Measurements from ENCODE around the gene ERBB4.
A peak's percentile ranks its signal among the peaks of the same experiment; 100 is the strongest.

The ERBB4 gene

GRCh38 chr2:211468877-211469663, 1069.5 kb downstream of the ERBB4 start:
- no peak for DNase-seq (ENCODE audit: low spot score)

GRCh38 chr2:211468217-211468616, 1070.4 kb downstream of the ERBB4 start:
- no peak for DNase-seq (ENCODE audit: low spot score)

- no peak for DNase-seq (ENCODE audit: low spot score)
Measured at GRCh38 chr2:211463397-211463796, 1075.2 kb downstream of the ERBB4 start.

- no peak for DNase-seq (ENCODE audit: low spot score)
Measured at GRCh38 chr2:211458974-211459373, 1079.6 kb downstream of the ERBB4 start.

GRCh38 chr2:211457325-211457724, 1081.3 kb downstream of the ERBB4 start:
- DNase-seq (ENCODE audit: low spot score) = no peak

GRCh38 chr2:211455216-211455841, 1083.3 kb downstream of the ERBB4 start:
- peak; percentile 38 for DNase-seq (ENCODE audit: low spot score)

GRCh38 chr2:211454679-211455078, 1083.9 kb downstream of the ERBB4 start:
- DNase-seq (ENCODE audit: low spot score) = no peak

GRCh38 chr2:211453311-211453887, 1085.2 kb downstream of the ERBB4 start:
- DNase-seq (ENCODE audit: low spot score) = no peak

GRCh38 chr2:211451642-211452041, 1087.0 kb downstream of the ERBB4 start:
- no peak for DNase-seq (ENCODE audit: low spot score)

GRCh38 chr2:211449819-211450218, 1088.8 kb downstream of the ERBB4 start:
- no peak for DNase-seq (ENCODE audit: low spot score)

GRCh38 chr2:211447548-211447947, 1091.1 kb downstream of the ERBB4 start:
- no peak for DNase-seq (ENCODE audit: low spot score)

- DNase-seq (ENCODE audit: low spot score) = no peak
Measured at GRCh38 chr2:211440107-211440506, 1098.5 kb downstream of the ERBB4 start.

- no peak for DNase-seq (ENCODE audit: low spot score)
Measured at GRCh38 chr2:211439011-211439410, 1099.6 kb downstream of the ERBB4 start.

- no peak for DNase-seq (ENCODE audit: low spot score)
Measured at GRCh38 chr2:211437396-211437795, 1101.2 kb downstream of the ERBB4 start.

GRCh38 chr2:211436182-211436581, 1102.4 kb downstream of the ERBB4 start:
- DNase-seq (ENCODE audit: low spot score) = no peak

- no peak for DNase-seq (ENCODE audit: low spot score)
Measured at GRCh38 chr2:211435331-211435730, 1103.3 kb downstream of the ERBB4 start.

- DNase-seq (ENCODE audit: low spot score) = no peak
Measured at GRCh38 chr2:211434773-211435172, 1103.8 kb downstream of the ERBB4 start.

- no peak for DNase-seq (ENCODE audit: low spot score)
Measured at GRCh38 chr2:211429256-211429920, 1109.2 kb downstream of the ERBB4 start.

GRCh38 chr2:211426240-211426639, 1112.4 kb downstream of the ERBB4 start:
- no peak for DNase-seq (ENCODE audit: low spot score)

- no peak for DNase-seq (ENCODE audit: low spot score)
Measured at GRCh38 chr2:211423018-211423417, 1115.6 kb downstream of the ERBB4 start.

- DNase-seq (ENCODE audit: low spot score) = no peak
Measured at GRCh38 chr2:211417544-211417943, 1121.1 kb downstream of the ERBB4 start.

GRCh38 chr2:211416373-211416772, 1122.2 kb downstream of the ERBB4 start:
- no peak for DNase-seq (ENCODE audit: low spot score)

- no peak for DNase-seq (ENCODE audit: low spot score)
Measured at GRCh38 chr2:211413746-211414145, 1124.9 kb downstream of the ERBB4 start.
